WTC11 (cell line): ENCODE measurements around the gene ARMH1.

ENCODE experiments used
- ATF1 ChIP-seq: sonication (generic); formaldehyde crosslinking; IDR thresholded peaks from 2 replicates; pipeline ENCODE4 v1.8.1; 2023; ENCODE audit warnings: mild to moderate bottlenecking, moderate library complexity, missing genetic modification reagents
- ATF2 ChIP-seq: sonication (generic); formaldehyde crosslinking; IDR thresholded peaks from 2 replicates; pipeline ENCODE4 v1.8.1; 2022; ENCODE audit warnings: low read depth, missing genetic modification reagents, borderline replicate concordance
- CTCF ChIP-seq: fragments of 200-600 bp; IDR thresholded peaks from 2 replicates; pipeline ENCODE4 v1.8.0; 2022; ENCODE audit warnings: antibody characterized with exemption
- E2F5 ChIP-seq: sonication (generic); formaldehyde crosslinking; IDR thresholded peaks from 2 replicates; pipeline ENCODE4 v1.8.1; 2022; ENCODE audit warnings: mild to moderate bottlenecking, moderate library complexity, missing genetic modification reagents
- FOXP1 ChIP-seq: sonication (generic); formaldehyde crosslinking; IDR thresholded peaks from 2 replicates; pipeline ENCODE4 v1.8.0; 2022; ENCODE audit warnings: missing genetic modification reagents, mild to moderate bottlenecking, moderate library complexity, borderline replicate concordance
- IRF1 ChIP-seq: sonication (generic); formaldehyde crosslinking; IDR thresholded peaks from 2 replicates; pipeline ENCODE4 v1.8.0; 2023; ENCODE audit warnings: missing genetic modification reagents
- MAX ChIP-seq: sonication (generic); formaldehyde crosslinking; IDR thresholded peaks from 2 replicates; pipeline ENCODE4 v1.8.0; 2022; ENCODE audit warnings: mild to moderate bottlenecking, missing genetic modification reagents
- USF1 ChIP-seq: sonication (generic); formaldehyde crosslinking; IDR thresholded peaks from 2 replicates; pipeline ENCODE4 v1.8.0; 2022; ENCODE audit warnings: mild to moderate bottlenecking, missing genetic modification reagents

GRCh38 chr1:44678626-44679025, 4.1 kb downstream of the ARMH1 start:
- TF ChIP-seq FOXP1 (CRISPR knock-in tag), result no peak
- no peak for TF ChIP-seq CTCF
- no peak for TF ChIP-seq ATF1
- TF ChIP-seq MAX (CRISPR knock-in tag), result no peak
- no peak for TF ChIP-seq E2F5 (CRISPR knock-in tag)
- TF ChIP-seq USF1 (CRISPR knock-in tag), result no peak
- TF ChIP-seq ATF2, result no peak
- TF ChIP-seq IRF1 (CRISPR knock-in tag), result no peak
